ENCODE measurements around the gene BTG2.
A peak's percentile ranks its signal among the peaks of the same experiment; 100 is the strongest.

Gene BTG2

GRCh38 chr1:203286161-203286984 lies 18.9 kb upstream of the BTG2 start:
- Histone ChIP-seq H3K27me3 (ENCODE audit: control insufficient read depth in 1 of 2, insufficient read depth in 2 of 2, low read length in 2 of 2) (no peaks in the 10 kb centered on the region), H3K27ac (ENCODE audit: low read depth, low read length) (peak overlapping the region; percentile 92), H3K9ac (ENCODE audit: low read depth in 1 of 2, low read length in 2 of 2) (peak overlapping the region; percentile 65 to 78), H3K36me3 (ENCODE audit: control insufficient read depth in 1 of 2, insufficient read depth in 2 of 2, low read length in 2 of 2) (no peaks in the 10 kb centered on the region), H3K4me3 (ENCODE audit: low read depth in 1 of 2, low read length in 2 of 2) (peak overlapping the region in 1 of 2 donors; percentile 48), H3K9me3 (ENCODE audit: control insufficient read depth in 1 of 2, low read length in 2 of 2) (no peaks in the 10 kb centered on the region), H3K4me1 (ENCODE audit: control insufficient read depth in 1 of 2, insufficient read depth in 2 of 2, low read length in 2 of 2) (peaks cover 83 to 86% of the 10 kb centered on the region in 2 donors)

GRCh38 chr1:203287109-203287893 lies 18.0 kb upstream of the BTG2 start:
- Histone ChIP-seq H3K9me3 (ENCODE audit: control insufficient read depth in 1 of 2, low read length in 2 of 2) (no peaks in the 10 kb centered on the region), H3K36me3 (ENCODE audit: control insufficient read depth in 1 of 2, insufficient read depth in 2 of 2, low read length in 2 of 2) (no peaks in the 10 kb centered on the region), H3K4me1 (ENCODE audit: control insufficient read depth in 1 of 2, insufficient read depth in 2 of 2, low read length in 2 of 2) (peaks cover 88% of the 10 kb centered on the region in 2 donors), H3K9ac (ENCODE audit: low read depth in 1 of 2, low read length in 2 of 2) (peak overlapping the region; percentile 78 to 89), H3K27me3 (ENCODE audit: control insufficient read depth in 1 of 2, insufficient read depth in 2 of 2, low read length in 2 of 2) (no peaks in the 10 kb centered on the region), H3K4me3 (ENCODE audit: low read depth in 1 of 2, low read length in 2 of 2) (peak overlapping the region in 1 of 2 donors; percentile 48), H3K27ac (ENCODE audit: low read depth, low read length) (peak overlapping the region; percentile 92)

GRCh38 chr1:203287898-203288297 lies 17.4 kb upstream of the BTG2 start:
- Histone ChIP-seq H3K4me3 (ENCODE audit: low read depth in 1 of 2, low read length in 2 of 2) (no peak overlapping the region), H3K4me1 (ENCODE audit: control insufficient read depth in 1 of 2, insufficient read depth in 2 of 2, low read length in 2 of 2) (peaks cover 85 to 86% of the 10 kb centered on the region in 2 donors), H3K9me3 (ENCODE audit: control insufficient read depth in 1 of 2, low read length in 2 of 2) (no peaks in the 10 kb centered on the region), H3K27ac (ENCODE audit: low read depth, low read length) (peak overlapping the region; percentile 92), H3K36me3 (ENCODE audit: control insufficient read depth in 1 of 2, insufficient read depth in 2 of 2, low read length in 2 of 2) (no peaks in the 10 kb centered on the region), H3K27me3 (ENCODE audit: control insufficient read depth in 1 of 2, insufficient read depth in 2 of 2, low read length in 2 of 2) (no peaks in the 10 kb centered on the region), H3K9ac (ENCODE audit: low read depth in 1 of 2, low read length in 2 of 2) (peak overlapping the region; percentile 78 to 89)

- Histone ChIP-seq H3K4me3 (ENCODE audit: low read depth in 1 of 2, low read length in 2 of 2) (no peak overlapping the region), H3K9me3 (ENCODE audit: control insufficient read depth in 1 of 2, low read length in 2 of 2) (no peaks in the 10 kb centered on the region), H3K9ac (ENCODE audit: low read depth in 1 of 2, low read length in 2 of 2) (peak overlapping the region; percentile 78 to 89), H3K36me3 (ENCODE audit: control insufficient read depth in 1 of 2, insufficient read depth in 2 of 2, low read length in 2 of 2) (no peaks in the 10 kb centered on the region), H3K4me1 (ENCODE audit: control insufficient read depth in 1 of 2, insufficient read depth in 2 of 2, low read length in 2 of 2) (peaks cover 80 to 81% of the 10 kb centered on the region in 2 donors), H3K27me3 (ENCODE audit: control insufficient read depth in 1 of 2, insufficient read depth in 2 of 2, low read length in 2 of 2) (no peaks in the 10 kb centered on the region), H3K27ac (ENCODE audit: low read depth, low read length) (peak overlapping the region; percentile 92)
Observed at GRCh38 chr1:203288400-203288799, 16.9 kb upstream of the BTG2 start.

GRCh38 chr1:203289281-203289981 lies 15.9 kb upstream of the BTG2 start:
- Histone ChIP-seq H3K9ac (ENCODE audit: low read depth in 1 of 2, low read length in 2 of 2) (peak overlapping the region; percentile 78 to 89), H3K4me1 (ENCODE audit: control insufficient read depth in 1 of 2, insufficient read depth in 2 of 2, low read length in 2 of 2) (peaks cover 75 to 76% of the 10 kb centered on the region in 2 donors), H3K27me3 (ENCODE audit: control insufficient read depth in 1 of 2, insufficient read depth in 2 of 2, low read length in 2 of 2) (no peaks in the 10 kb centered on the region), H3K9me3 (ENCODE audit: control insufficient read depth in 1 of 2, low read length in 2 of 2) (no peaks in the 10 kb centered on the region), H3K4me3 (ENCODE audit: low read depth in 1 of 2, low read length in 2 of 2) (peak overlapping the region; percentile 50 to 58), H3K27ac (ENCODE audit: low read depth, low read length) (peak overlapping the region; percentile 97), H3K36me3 (ENCODE audit: control insufficient read depth in 1 of 2, insufficient read depth in 2 of 2, low read length in 2 of 2) (no peaks in the 10 kb centered on the region)

GRCh38 chr1:203289982-203290260 lies 15.4 kb upstream of the BTG2 start:
- peak overlapping the region; percentile 78 to 89 for H3K9ac ChIP-seq (ENCODE audit: low read depth in 1 of 2, low read length in 2 of 2)
- H3K36me3 ChIP-seq (ENCODE audit: control insufficient read depth in 1 of 2, insufficient read depth in 2 of 2, low read length in 2 of 2) = no peaks in the 10 kb centered on the region
- peak overlapping the region; percentile 50 to 58 for H3K4me3 ChIP-seq (ENCODE audit: low read depth in 1 of 2, low read length in 2 of 2)
- H3K4me1 ChIP-seq (ENCODE audit: control insufficient read depth in 1 of 2, insufficient read depth in 2 of 2, low read length in 2 of 2) = peaks cover 70 to 72% of the 10 kb centered on the region in 2 donors
- H3K27ac ChIP-seq (ENCODE audit: low read depth, low read length) = peak overlapping the region; percentile 97
- H3K9me3 ChIP-seq (ENCODE audit: control insufficient read depth in 1 of 2, low read length in 2 of 2) = no peaks in the 10 kb centered on the region
- H3K27me3 ChIP-seq (ENCODE audit: control insufficient read depth in 1 of 2, insufficient read depth in 2 of 2, low read length in 2 of 2) = no peaks in the 10 kb centered on the region

GRCh38 chr1:203290261-203291089 lies 14.8 kb upstream of the BTG2 start:
- Histone ChIP-seq H3K9me3 (ENCODE audit: control insufficient read depth in 1 of 2, low read length in 2 of 2) (no peaks in the 10 kb centered on the region), H3K27me3 (ENCODE audit: control insufficient read depth in 1 of 2, insufficient read depth in 2 of 2, low read length in 2 of 2) (no peaks in the 10 kb centered on the region), H3K9ac (ENCODE audit: low read depth in 1 of 2, low read length in 2 of 2) (peak overlapping the region; percentile 84 to 89), H3K27ac (ENCODE audit: low read depth, low read length) (peak overlapping the region; percentile 97), H3K4me3 (ENCODE audit: low read depth in 1 of 2, low read length in 2 of 2) (peak overlapping the region; percentile 55 to 58), H3K4me1 (ENCODE audit: control insufficient read depth in 1 of 2, insufficient read depth in 2 of 2, low read length in 2 of 2) (peaks cover 69% of the 10 kb centered on the region in 2 donors), H3K36me3 (ENCODE audit: control insufficient read depth in 1 of 2, insufficient read depth in 2 of 2, low read length in 2 of 2) (no peaks in the 10 kb centered on the region)

GRCh38 chr1:203291201-203292096 lies 13.9 kb upstream of the BTG2 start:
- H3K9me3 ChIP-seq (ENCODE audit: control insufficient read depth in 1 of 2, low read length in 2 of 2) = no peaks in the 10 kb centered on the region
- no peaks in the 10 kb centered on the region for H3K36me3 ChIP-seq (ENCODE audit: control insufficient read depth in 1 of 2, insufficient read depth in 2 of 2, low read length in 2 of 2)
- peak overlapping the region; percentile 47 to 55 for H3K4me3 ChIP-seq (ENCODE audit: low read depth in 1 of 2, low read length in 2 of 2)
- peak overlapping the region; percentile 82 to 84 for H3K9ac ChIP-seq (ENCODE audit: low read depth in 1 of 2, low read length in 2 of 2)
- H3K27me3 ChIP-seq (ENCODE audit: control insufficient read depth in 1 of 2, insufficient read depth in 2 of 2, low read length in 2 of 2) = no peaks in the 10 kb centered on the region
- peaks cover 59 to 61% of the 10 kb centered on the region in 2 donors for H3K4me1 ChIP-seq (ENCODE audit: control insufficient read depth in 1 of 2, insufficient read depth in 2 of 2, low read length in 2 of 2)
- peak overlapping the region; percentile 97 for H3K27ac ChIP-seq (ENCODE audit: low read depth, low read length)

GRCh38 chr1:203295796-203296195 lies 9.5 kb upstream of the BTG2 start:
- Histone ChIP-seq H3K4me1 (ENCODE audit: control insufficient read depth in 1 of 2, insufficient read depth in 2 of 2, low read length in 2 of 2) (peaks cover 22 to 27% of the 10 kb centered on the region in 2 donors), H3K9ac (ENCODE audit: low read depth in 1 of 2, low read length in 2 of 2) (no peak overlapping the region), H3K4me3 (ENCODE audit: low read depth in 1 of 2, low read length in 2 of 2) (no peak overlapping the region), H3K9me3 (ENCODE audit: control insufficient read depth in 1 of 2, low read length in 2 of 2) (no peaks in the 10 kb centered on the region), H3K27me3 (ENCODE audit: control insufficient read depth in 1 of 2, insufficient read depth in 2 of 2, low read length in 2 of 2) (no peaks in the 10 kb centered on the region), H3K27ac (ENCODE audit: low read depth, low read length) (no peak overlapping the region), H3K36me3 (ENCODE audit: control insufficient read depth in 1 of 2, insufficient read depth in 2 of 2, low read length in 2 of 2) (no peaks in the 10 kb centered on the region)

Data from duodenal mucosa (tissue), 2 donors.